Trophoblast cell (in vitro differentiated cells and primary cell): ENCODE measurements around the gene MMRN2.

Source experiments
- DNase-seq, 2 donors: peaks; one replicate each; pipeline ENCODE4 v3.0.0-alpha.2; 2016
- H2AFZ ChIP-seq: 2 replicates; pipeline ENCODE4 v1.6.1; 2013; ENCODE audit warnings: low read length, moderate library complexity, mild to moderate bottlenecking; ENCODE audit not compliant: insufficient read depth, poor library complexity
- H2AK5ac ChIP-seq: 2 replicates; pipeline ENCODE4 v1.6.1; 2013; ENCODE audit warnings: mild to moderate bottlenecking, low read length
- H2BK120ac ChIP-seq: 2 replicates; pipeline ENCODE4 v1.6.1; 2013; ENCODE audit warnings: low read length, mild to moderate bottlenecking, moderate library complexity; ENCODE audit not compliant: insufficient read depth, poor library complexity
- H2BK12ac ChIP-seq: 2 replicates; pipeline ENCODE4 v1.6.1; 2013; ENCODE audit warnings: mild to moderate bottlenecking, low read length, moderate library complexity
- H2BK5ac ChIP-seq: 2 replicates; pipeline ENCODE4 v1.6.1; 2013; ENCODE audit warnings: low read length, low read depth, moderate library complexity, mild to moderate bottlenecking; ENCODE audit not compliant: poor library complexity
- H3K14ac ChIP-seq: 2 replicates; pipeline ENCODE4 v1.6.1; 2013; ENCODE audit warnings: mild to moderate bottlenecking, low read length
- H3K18ac ChIP-seq: 2 replicates; pipeline ENCODE4 v1.6.1; 2013; ENCODE audit warnings: mild to moderate bottlenecking, low read length
- H3K23ac ChIP-seq: 2 replicates; pipeline ENCODE4 v1.6.1; 2013; ENCODE audit warnings: low read length
- H3K27ac ChIP-seq: 2 replicates; pipeline ENCODE4 v1.5.1; 2013; ENCODE audit warnings: low read depth, mild to moderate bottlenecking, inconsistent platforms, low read length, moderate library complexity
- H3K27me3 ChIP-seq: 2 replicates; pipeline ENCODE4 v1.6.1; 2013; ENCODE audit warnings: inconsistent platforms, mild to moderate bottlenecking, low read length, moderate library complexity; ENCODE audit not compliant: insufficient read depth
- H3K36me3 ChIP-seq, 2 experiments: 1 replicate in 1 of 2; 2 replicates in 1 of 2; pipeline ENCODE4 v1.6.1; 2013; ENCODE audit warnings: low read length in 2 of 2, mild to moderate bottlenecking in 2 of 2, moderate library complexity in 1 of 2; ENCODE audit not compliant: insufficient read depth in 2 of 2, control insufficient read depth in 1 of 2
- H3K4ac ChIP-seq: 2 replicates; pipeline ENCODE4 v1.6.1; 2013; ENCODE audit warnings: low read depth, mild to moderate bottlenecking, low read length, moderate library complexity
- H3K4me1 ChIP-seq, 2 experiments: 1 replicate in 1 of 2; 2 replicates in 1 of 2; pipeline ENCODE4 v1.6.1; 2013; ENCODE audit warnings: low read length in 2 of 2, mild to moderate bottlenecking in 2 of 2, moderate library complexity in 1 of 2; ENCODE audit not compliant: insufficient read depth in 2 of 2, control insufficient read depth in 1 of 2
- H3K4me2 ChIP-seq: 2 replicates; pipeline ENCODE4 v1.6.1; 2013; ENCODE audit warnings: inconsistent platforms, mild to moderate bottlenecking, low read length, moderate library complexity
- H3K4me3 ChIP-seq: 2 replicates; pipeline ENCODE4 v1.5.1; 2013; ENCODE audit warnings: mild to moderate bottlenecking, low read depth, low read length, inconsistent platforms
- H3K79me1 ChIP-seq: one replicate; pipeline ENCODE4 v1.6.1; 2013; ENCODE audit warnings: low read length
- H3K79me2 ChIP-seq: 2 replicates; pipeline ENCODE4 v1.6.1; 2013; ENCODE audit warnings: low read length, mild to moderate bottlenecking; ENCODE audit not compliant: control insufficient read depth, insufficient read depth, poor library complexity
- H3K9ac ChIP-seq: 2 replicates; pipeline ENCODE4 v1.6.1; 2013; ENCODE audit warnings: mild to moderate bottlenecking, low read length
- H3K9me3 ChIP-seq: 2 replicates; pipeline ENCODE4 v1.6.1; 2013; ENCODE audit warnings: low read depth, mild to moderate bottlenecking, control low read depth, inconsistent platforms, low read length; ENCODE audit not compliant: insufficient read depth
- H4K12ac ChIP-seq: 2 replicates; pipeline ENCODE4 v1.6.1; 2013; ENCODE audit warnings: low read depth, mild to moderate bottlenecking, low read length, moderate library complexity
- H4K8ac ChIP-seq: 2 replicates; pipeline ENCODE4 v1.6.1; 2013; ENCODE audit warnings: low read depth, mild to moderate bottlenecking, low read length, moderate library complexity
- H4K91ac ChIP-seq: one replicate; pipeline ENCODE4 v1.6.1; 2013; ENCODE audit warnings: low read depth, mild to moderate bottlenecking, low read length, moderate library complexity
- WGBS: extraction: QIAGEN DNeasy Blood & Tissue Kit; methylation state at CpG from one replicate; pipeline ENCODE4 v1.1.7; 2013; ENCODE audit warnings: missing lambda C conversion rate; ENCODE audit not compliant: insufficient read length, insufficient coverage; ENCODE audit errors: extremely low coverage; 5-methylcytosine and 5-hydroxymethylcytosine counted together

MMRN2 gene

DNA sequence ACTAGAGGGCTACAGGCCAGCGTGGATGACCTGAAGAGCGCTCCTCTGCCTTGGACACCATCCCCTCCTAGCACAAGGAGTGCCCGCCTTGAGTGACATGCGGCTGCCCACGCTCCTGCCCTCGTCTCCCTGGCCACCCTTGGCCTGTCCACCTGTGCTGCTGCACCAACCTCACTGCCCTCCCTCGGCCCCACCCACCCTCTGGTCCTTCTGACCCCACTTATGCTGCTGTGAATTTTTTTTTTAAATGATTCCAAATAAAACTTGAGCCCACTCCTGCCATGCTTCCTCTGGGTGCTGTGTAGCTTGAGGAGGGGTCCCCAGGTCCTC, 5.5 kb upstream of the MMRN2 start:
- Histone ChIP-seq H3K9ac (no peak overlapping the region), H3K4ac (no peak overlapping the region), H4K12ac (no peak overlapping the region), H4K8ac (no peak overlapping the region), H3K4me2 (no peak overlapping the region), H3K27me3 (no peaks in the 10 kb centered on the region), H2AFZ (no peak overlapping the region), H2AK5ac (no peak overlapping the region), H3K4me1 (peaks cover 16 to 27% of the 10 kb centered on the region in 2 experiments), H3K14ac (no peak overlapping the region), H2BK12ac (no peak overlapping the region), H3K9me3 (peaks cover 6% of the 10 kb centered on the region), H2BK120ac (no peak overlapping the region), H3K4me3 (no peak overlapping the region), H3K27ac (no peak overlapping the region), H3K79me2 (no peaks in the 10 kb centered on the region), H2BK5ac (no peak overlapping the region), H3K79me1 (peaks cover 5% of the 10 kb centered on the region), H3K36me3 (no peaks in the 10 kb centered on the region), H4K91ac (no peak overlapping the region), H3K23ac (no peak overlapping the region), H3K18ac (no peak overlapping the region)
- WGBS: no CpG with 5 or more reads among the region's 7 CpGs
- no peak for DNase-seq

DNA sequence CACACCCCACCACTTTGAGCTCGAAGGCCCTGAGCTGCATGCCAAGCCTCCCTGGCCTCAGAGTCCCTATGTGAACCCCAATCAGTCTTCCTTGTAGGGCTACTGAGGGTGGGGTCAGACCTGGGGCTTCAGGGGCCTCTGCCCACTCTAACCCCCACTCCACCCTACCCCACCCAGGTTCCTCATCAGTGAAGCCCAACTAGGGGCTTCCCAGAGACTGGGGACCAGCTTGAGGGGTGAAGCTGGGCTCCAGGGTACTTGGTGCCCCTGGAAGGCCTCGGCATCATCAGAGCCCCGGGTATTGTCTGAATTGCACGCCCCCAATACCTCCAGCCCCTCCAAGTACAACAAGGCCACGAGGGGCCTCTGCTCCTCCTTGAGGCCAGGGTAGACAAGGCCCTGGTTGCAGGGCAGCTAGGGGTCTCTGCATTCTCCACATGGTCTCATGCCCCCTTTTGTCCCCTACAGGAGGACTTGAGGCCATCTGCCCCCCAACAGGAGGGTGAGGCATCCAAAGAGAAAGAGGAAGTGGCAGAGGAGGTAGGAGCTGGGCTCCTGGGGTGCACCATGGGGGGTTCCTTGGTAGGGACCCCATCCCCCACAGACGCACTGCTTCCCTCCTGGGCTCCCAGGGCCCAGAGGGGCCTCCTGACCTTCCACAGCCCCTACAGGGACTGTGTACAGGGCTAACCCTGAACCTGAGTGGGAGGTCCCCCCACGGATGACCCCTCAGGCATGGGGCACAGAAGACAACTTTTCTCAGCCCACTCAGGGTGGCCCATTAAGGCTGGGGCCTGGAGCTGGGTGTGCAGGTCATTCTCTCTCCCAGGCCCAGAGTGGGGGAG, 4.9 kb upstream of the MMRN2 start:
- no peak overlapping the region for H3K23ac ChIP-seq
- no peak overlapping the region for H3K18ac ChIP-seq
- no CpG with 5 or more reads among the region's 7 CpGs for WGBS
- no peak overlapping the region for H2AFZ ChIP-seq
- H3K36me3 ChIP-seq: no peaks in the 10 kb centered on the region
- H3K27ac ChIP-seq: no peak overlapping the region
- H3K4me3 ChIP-seq: no peak overlapping the region
- no peak overlapping the region for H2BK120ac ChIP-seq
- peaks cover 6% of the 10 kb centered on the region for H3K9me3 ChIP-seq
- no peak overlapping the region for H2AK5ac ChIP-seq
- H2BK5ac ChIP-seq: no peak overlapping the region
- no peaks in the 10 kb centered on the region for H3K27me3 ChIP-seq
- H4K8ac ChIP-seq: no peak overlapping the region
- no peak overlapping the region for H3K9ac ChIP-seq
- H3K79me2 ChIP-seq: no peaks in the 10 kb centered on the region
- H4K12ac ChIP-seq: no peak overlapping the region
- no peak for DNase-seq
- peaks cover 5% of the 10 kb centered on the region for H3K79me1 ChIP-seq
- H4K91ac ChIP-seq: no peak overlapping the region
- H3K14ac ChIP-seq: no peak overlapping the region
- peaks cover 16 to 31% of the 10 kb centered on the region in 2 experiments for H3K4me1 ChIP-seq
- H2BK12ac ChIP-seq: no peak overlapping the region
- no peak overlapping the region for H3K4ac ChIP-seq
- H3K4me2 ChIP-seq: no peak overlapping the region

GRCh38 chr10:86961481-86962091, 4.2 kb upstream of the MMRN2 start:
- Histone ChIP-seq H3K4me3 (no peak overlapping the region), H3K14ac (no peak overlapping the region), H3K18ac (no peak overlapping the region), H3K79me1 (peaks cover 5% of the 10 kb centered on the region), H3K4me2 (no peak overlapping the region), H2BK120ac (no peak overlapping the region), H2BK12ac (no peak overlapping the region), H2BK5ac (no peak overlapping the region), H3K79me2 (no peaks in the 10 kb centered on the region), H3K4ac (no peak overlapping the region), H3K9me3 (peaks cover 6% of the 10 kb centered on the region), H3K27me3 (no peaks in the 10 kb centered on the region), H3K36me3 (no peaks in the 10 kb centered on the region), H4K8ac (no peak overlapping the region), H3K23ac (no peak overlapping the region), H3K9ac (no peak overlapping the region), H2AFZ (no peak overlapping the region), H2AK5ac (no peak overlapping the region), H4K12ac (no peak overlapping the region), H4K91ac (no peak overlapping the region), H3K27ac (no peak overlapping the region), H3K4me1 (peaks cover 16 to 31% of the 10 kb centered on the region in 2 experiments)
- WGBS: no CpG with 5 or more reads among the region's 12 CpGs
- no peak for DNase-seq

- H3K4me1 ChIP-seq: peaks cover 16 to 30% of the 10 kb centered on the region in 2 experiments
- H3K79me2 ChIP-seq: no peaks in the 10 kb centered on the region
- H2BK12ac ChIP-seq: no peak overlapping the region
- no peaks in the 10 kb centered on the region for H3K36me3 ChIP-seq
- H2BK120ac ChIP-seq: no peak overlapping the region
- H4K91ac ChIP-seq: no peak overlapping the region
- H4K8ac ChIP-seq: no peak overlapping the region
- no peak overlapping the region for H3K4me3 ChIP-seq
- H2AK5ac ChIP-seq: no peak overlapping the region
- H3K27me3 ChIP-seq: no peaks in the 10 kb centered on the region
- H2AFZ ChIP-seq: no peak overlapping the region
- H3K14ac ChIP-seq: no peak overlapping the region
- no CpG with 5 or more reads among the region's 9 CpGs for WGBS
- no peak overlapping the region for H3K4ac ChIP-seq
- H3K23ac ChIP-seq: no peak overlapping the region
- H3K27ac ChIP-seq: no peak overlapping the region
- no peak overlapping the region for H4K12ac ChIP-seq
- H3K9ac ChIP-seq: no peak overlapping the region
- H3K4me2 ChIP-seq: no peak overlapping the region
- no peak overlapping the region for H2BK5ac ChIP-seq
- peaks cover 6% of the 10 kb centered on the region for H3K9me3 ChIP-seq
- peaks cover 5% of the 10 kb centered on the region for H3K79me1 ChIP-seq
- DNase-seq: no peak
- H3K18ac ChIP-seq: no peak overlapping the region
These were observed 3.5 kb upstream of the MMRN2 start for GRCh38 chr10:86960863-86961434.
